Measurements from ENCODE around the gene GLIS1.
"Not testable (repeated sequence)": the region's sequence is repeated elsewhere in the genome, so short reads cannot be mapped to it uniquely, and the experiment has no call there.

The GLIS1 gene

DNA sequence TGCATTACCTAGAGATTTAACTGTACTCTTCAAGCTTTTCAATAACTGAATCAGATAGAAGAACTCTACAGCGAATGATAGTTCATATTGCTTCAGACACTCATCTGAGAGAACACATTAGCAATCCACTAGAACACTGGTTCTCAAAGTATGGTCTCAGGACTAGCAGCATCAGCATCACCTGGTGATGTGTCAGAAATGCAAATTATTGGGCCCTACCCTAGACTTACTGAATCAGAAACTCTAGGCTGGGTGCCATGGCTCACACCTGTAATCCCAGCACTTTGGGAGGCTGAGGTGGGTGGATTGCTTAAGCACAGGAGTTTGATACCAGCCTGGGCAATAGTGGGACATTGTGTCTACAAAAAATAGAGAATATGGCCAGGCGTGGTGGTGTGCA, 24.9 kb upstream of the GLIS1 start:
- H3K27ac ChIP-seq (ENCODE audit: low read depth, low read length), result no peak overlapping the region
- H3K36me3 ChIP-seq (ENCODE audit: insufficient read depth, low read length), result peaks cover 35% of the 10 kb centered on the region
- no peak overlapping the region for H3K4me3 ChIP-seq (ENCODE audit: low read length)
- H3K4me1 ChIP-seq (ENCODE audit: insufficient read depth, low read length), result no peaks in the 10 kb centered on the region
- no peaks in the 10 kb centered on the region for H3K27me3 ChIP-seq (ENCODE audit: insufficient read depth, low read length)
- H3K9ac ChIP-seq (ENCODE audit: low read depth, low read length), result no peak overlapping the region
- WGBS, result 95% methylated on average over 2 of the region's 2 CpGs
- H3K9me3 ChIP-seq (ENCODE audit: insufficient read depth, low read depth, low read length), result no peaks in the 10 kb centered on the region

GRCh38 chr1:53763461-53763860, 24.5 kb upstream of the GLIS1 start:
- no peaks in the 10 kb centered on the region for H3K9me3 ChIP-seq (ENCODE audit: insufficient read depth, low read depth, low read length)
- H3K9ac ChIP-seq (ENCODE audit: low read depth, low read length), result no peak overlapping the region
- H3K27ac ChIP-seq (ENCODE audit: low read depth, low read length), result no peak overlapping the region
- H3K36me3 ChIP-seq (ENCODE audit: insufficient read depth, low read length), result peaks cover 31% of the 10 kb centered on the region
- WGBS, result 94% methylated on average over 4 of the region's 4 CpGs
- H3K4me3 ChIP-seq (ENCODE audit: low read length), result no peak overlapping the region
- H3K27me3 ChIP-seq (ENCODE audit: insufficient read depth, low read length), result no peaks in the 10 kb centered on the region
- no peaks in the 10 kb centered on the region for H3K4me1 ChIP-seq (ENCODE audit: insufficient read depth, low read length)

DNA sequence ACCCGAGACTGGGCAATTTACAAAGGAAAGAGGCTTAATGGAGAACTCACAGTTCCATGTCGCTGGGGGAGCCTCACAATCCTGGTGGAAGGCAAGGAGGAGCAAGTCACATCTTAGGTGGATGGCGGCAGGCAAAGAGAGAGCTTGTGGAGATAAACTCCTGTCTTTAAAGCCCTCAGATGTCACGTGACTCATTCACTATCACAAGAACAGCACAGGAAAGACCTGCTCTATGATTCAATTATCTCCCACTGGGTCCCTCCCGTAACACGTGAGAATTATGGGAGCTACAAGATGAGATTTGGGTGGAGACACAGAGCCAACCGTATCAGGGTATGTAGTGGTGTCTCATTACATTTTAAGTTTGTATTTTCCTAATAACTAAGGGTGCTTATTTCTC, 21.5 kb upstream of the GLIS1 start:
- not testable (repeated sequence) for H3K9me3 ChIP-seq (ENCODE audit: insufficient read depth, low read depth, low read length); H3K36me3 ChIP-seq (ENCODE audit: insufficient read depth, low read length); H3K27ac ChIP-seq (ENCODE audit: low read depth, low read length); H3K4me3 ChIP-seq (ENCODE audit: low read length); H3K27me3 ChIP-seq (ENCODE audit: insufficient read depth, low read length); H3K4me1 ChIP-seq (ENCODE audit: insufficient read depth, low read length); H3K9ac ChIP-seq (ENCODE audit: low read depth, low read length)
- 93% methylated on average over 7 of the region's 7 CpGs for WGBS

DNA sequence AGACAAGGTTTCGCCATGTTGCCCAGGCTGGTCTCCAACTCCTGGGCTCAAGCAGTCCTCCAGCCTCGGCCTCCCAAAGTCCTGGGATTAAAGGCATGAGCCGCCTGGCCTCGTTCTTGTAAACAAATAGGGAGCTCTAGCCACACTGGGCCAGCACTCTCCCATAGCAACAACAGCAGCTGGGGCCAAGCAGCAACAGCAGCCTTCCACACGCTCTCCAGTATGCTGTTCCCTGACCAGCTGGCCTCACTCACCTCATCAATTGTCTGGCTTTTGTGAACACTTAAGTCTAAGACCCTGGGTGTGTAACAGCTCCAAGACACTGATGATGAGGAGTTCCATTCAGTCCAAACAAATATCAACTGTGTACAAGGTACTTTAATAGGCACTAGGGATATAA, 16.9 kb upstream of the GLIS1 start:
- Histone ChIP-seq H3K4me3 (ENCODE audit: low read length) (no peak overlapping the region), H3K4me1 (ENCODE audit: insufficient read depth, low read length) (no peaks in the 10 kb centered on the region), H3K27me3 (ENCODE audit: insufficient read depth, low read length) (no peaks in the 10 kb centered on the region), H3K9ac (ENCODE audit: low read depth, low read length) (no peak overlapping the region), H3K36me3 (ENCODE audit: insufficient read depth, low read length) (no peaks in the 10 kb centered on the region), H3K27ac (ENCODE audit: low read depth, low read length) (no peak overlapping the region), H3K9me3 (ENCODE audit: insufficient read depth, low read depth, low read length) (no peaks in the 10 kb centered on the region)
- 88% methylated on average over 5 of the region's 5 CpGs for WGBS

DNA sequence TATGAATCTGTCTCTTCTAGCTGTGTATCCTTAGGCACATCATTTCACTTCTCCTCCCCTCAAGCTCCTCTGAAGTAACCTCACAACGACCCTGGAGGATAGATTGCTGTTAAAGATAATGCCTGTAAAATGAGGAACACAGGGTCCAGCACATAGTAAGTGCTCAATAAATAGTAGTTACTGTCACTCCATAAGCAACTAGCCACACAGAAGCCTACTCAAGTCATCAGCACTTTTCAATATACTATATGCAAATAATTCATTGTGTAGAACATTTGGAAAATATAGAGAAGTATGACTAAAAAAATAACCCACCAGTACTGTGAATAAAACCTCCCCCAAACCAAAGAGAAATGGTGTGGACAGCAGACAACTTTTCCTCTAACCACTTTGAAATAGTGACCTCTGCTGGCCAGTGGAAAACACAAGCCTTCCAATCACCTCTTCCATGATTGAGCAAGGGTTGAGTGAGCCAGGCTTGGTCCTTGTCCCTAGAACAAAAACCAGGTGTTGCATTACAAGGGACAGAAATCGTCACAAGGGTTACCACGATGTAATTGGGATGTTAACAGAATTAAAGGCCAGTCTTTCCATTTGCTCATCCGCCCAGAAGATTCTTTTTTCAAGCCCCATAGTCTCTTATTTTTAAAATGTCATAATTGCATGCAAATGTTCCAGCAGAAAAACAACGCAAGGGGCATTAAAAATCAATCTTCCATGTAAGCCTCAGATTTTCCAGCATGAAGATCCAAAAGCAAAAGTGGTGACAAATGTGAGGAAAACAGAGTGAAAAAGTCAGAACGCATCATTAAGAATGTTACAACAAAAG, 15.7 kb upstream of the GLIS1 start:
- WGBS, result 47% methylated on average over 6 of the region's 6 CpGs
- Histone ChIP-seq H3K27me3 (ENCODE audit: insufficient read depth, low read length) (no peaks in the 10 kb centered on the region), H3K36me3 (ENCODE audit: insufficient read depth, low read length) (no peaks in the 10 kb centered on the region), H3K4me3 (ENCODE audit: low read length) (no peak overlapping the region), H3K4me1 (ENCODE audit: insufficient read depth, low read length) (no peaks in the 10 kb centered on the region), H3K9ac (ENCODE audit: low read depth, low read length) (no peak overlapping the region), H3K27ac (ENCODE audit: low read depth, low read length) (no peak overlapping the region), H3K9me3 (ENCODE audit: insufficient read depth, low read depth, low read length) (no peaks in the 10 kb centered on the region)

- Histone ChIP-seq H3K27me3 (ENCODE audit: insufficient read depth, low read length) (no peaks in the 10 kb centered on the region), H3K9me3 (ENCODE audit: insufficient read depth, low read depth, low read length) (no peaks in the 10 kb centered on the region), H3K4me1 (ENCODE audit: insufficient read depth, low read length) (no peaks in the 10 kb centered on the region), H3K36me3 (ENCODE audit: insufficient read depth, low read length) (no peaks in the 10 kb centered on the region), H3K4me3 (ENCODE audit: low read length) (no peak overlapping the region), H3K27ac (ENCODE audit: low read depth, low read length) (no peak overlapping the region), H3K9ac (ENCODE audit: low read depth, low read length) (no peak overlapping the region)
- 92% methylated on average over 6 of the region's 6 CpGs for WGBS
Observed at GRCh38 chr1:53752281-53752680, 13.3 kb upstream of the GLIS1 start.

DNA sequence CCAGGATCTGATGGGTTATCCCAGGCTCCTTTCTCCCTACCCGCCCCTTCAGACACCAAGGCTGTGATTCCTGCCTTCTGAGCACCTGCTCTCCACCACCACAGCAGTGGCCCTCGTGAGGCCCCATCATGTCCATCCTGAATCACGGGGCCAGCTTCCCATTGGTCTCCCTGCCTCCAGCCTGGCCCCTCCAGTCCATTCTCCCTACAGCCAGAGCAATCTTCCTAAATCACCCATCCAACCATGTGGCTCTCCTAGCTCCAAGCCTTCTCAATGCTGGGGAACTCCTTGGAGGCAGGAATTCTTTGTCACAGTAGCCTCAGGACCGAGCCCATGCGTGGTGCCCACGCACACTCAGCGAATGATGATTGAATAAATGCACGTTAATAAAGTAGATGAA, 8.9 kb upstream of the GLIS1 start:
- Histone ChIP-seq H3K27ac (ENCODE audit: low read depth, low read length) (no peak overlapping the region), H3K4me3 (ENCODE audit: low read length) (no peak overlapping the region), H3K4me1 (ENCODE audit: insufficient read depth, low read length) (no peaks in the 10 kb centered on the region), H3K36me3 (ENCODE audit: insufficient read depth, low read length) (no peaks in the 10 kb centered on the region), H3K9ac (ENCODE audit: low read depth, low read length) (no peak overlapping the region), H3K9me3 (ENCODE audit: insufficient read depth, low read depth, low read length) (no peaks in the 10 kb centered on the region; the same call in 1 of the 2 replicates), H3K27me3 (ENCODE audit: insufficient read depth, low read length) (no peaks in the 10 kb centered on the region)
- WGBS, result 90% methylated on average over 8 of the region's 8 CpGs

DNA sequence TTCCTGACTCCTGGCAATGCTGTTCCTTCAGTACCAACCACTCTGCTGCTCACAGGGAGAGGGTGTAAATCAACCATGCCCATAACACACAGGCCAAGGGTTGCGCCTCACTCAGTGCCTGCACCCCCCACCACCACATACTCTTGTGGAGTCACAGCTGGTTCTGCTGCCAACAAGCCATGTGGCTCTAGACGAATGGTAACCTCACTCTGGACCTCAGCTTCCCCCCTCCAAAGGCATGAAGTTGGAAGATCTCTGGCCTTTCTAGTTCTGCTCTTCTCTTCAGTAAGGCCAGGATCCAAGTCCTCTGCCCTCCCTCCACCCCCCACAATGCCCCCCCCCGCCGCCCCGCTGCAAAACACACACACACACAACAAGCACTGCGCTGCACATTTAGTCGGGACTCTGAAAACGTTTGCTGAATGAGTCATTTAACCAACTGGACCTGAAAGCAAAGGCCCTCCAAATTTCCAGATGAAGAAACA, 1.7 kb upstream of the GLIS1 start:
- Histone ChIP-seq H3K9me3 (ENCODE audit: insufficient read depth, low read depth, low read length) (no peaks in the 10 kb centered on the region; the same call in 1 of the 2 replicates), H3K27me3 (ENCODE audit: insufficient read depth, low read length) (peaks cover 61% of the 10 kb centered on the region), H3K9ac (ENCODE audit: low read depth, low read length) (no peak overlapping the region), H3K4me1 (ENCODE audit: insufficient read depth, low read length) (no peaks in the 10 kb centered on the region; the same call in 1 of the 2 replicates), H3K36me3 (ENCODE audit: insufficient read depth, low read length) (no peaks in the 10 kb centered on the region), H3K27ac (ENCODE audit: low read depth, low read length) (no peak overlapping the region), H3K4me3 (ENCODE audit: low read length) (no peak overlapping the region)
- 78% methylated on average over 8 of the region's 8 CpGs for WGBS

- H3K4me1 ChIP-seq (ENCODE audit: insufficient read depth, low read length), result peaks cover 4% of the 10 kb centered on the region; the same call in 1 of the 2 replicates
- H3K27ac ChIP-seq (ENCODE audit: low read depth, low read length), result no peak overlapping the region
- WGBS, result 2% methylated on average over 101 of the region's 101 CpGs
- peak overlapping the region; percentile 49 for H3K4me3 ChIP-seq (ENCODE audit: low read length)
- no peak overlapping the region for H3K9ac ChIP-seq (ENCODE audit: low read depth, low read length)
- peaks cover 75% of the 10 kb centered on the region for H3K27me3 ChIP-seq (ENCODE audit: insufficient read depth, low read length)
- H3K36me3 ChIP-seq (ENCODE audit: insufficient read depth, low read length), result no peaks in the 10 kb centered on the region
- no peaks in the 10 kb centered on the region; the same call in 1 of the 2 replicates for H3K9me3 ChIP-seq (ENCODE audit: insufficient read depth, low read depth, low read length)
Observed at GRCh38 chr1:53738205-53739108, 507 bp downstream of the GLIS1 start.

- Histone ChIP-seq H3K27me3 (ENCODE audit: insufficient read depth, low read length) (peaks cover 75% of the 10 kb centered on the region), H3K9ac (ENCODE audit: low read depth, low read length) (no peak overlapping the region), H3K4me1 (ENCODE audit: insufficient read depth, low read length) (peaks cover 4% of the 10 kb centered on the region; the same call in 1 of the 2 replicates), H3K27ac (ENCODE audit: low read depth, low read length) (no peak overlapping the region), H3K9me3 (ENCODE audit: insufficient read depth, low read depth, low read length) (no peaks in the 10 kb centered on the region; the same call in 1 of the 2 replicates), H3K4me3 (ENCODE audit: low read length) (peak overlapping the region; percentile 49), H3K36me3 (ENCODE audit: insufficient read depth, low read length) (no peaks in the 10 kb centered on the region)
- 3% methylated on average over 58 of the region's 58 CpGs for WGBS
Observed at GRCh38 chr1:53737648-53738204, 1.2 kb downstream of the GLIS1 start.

GRCh38 chr1:53736290-53736689, 2.7 kb downstream of the GLIS1 start:
- H3K9me3 ChIP-seq (ENCODE audit: insufficient read depth, low read depth, low read length), result no peaks in the 10 kb centered on the region
- WGBS, result 81% methylated on average over 11 of the region's 11 CpGs
- no peaks in the 10 kb centered on the region for H3K36me3 ChIP-seq (ENCODE audit: insufficient read depth, low read length)
- H3K27me3 ChIP-seq (ENCODE audit: insufficient read depth, low read length), result peaks cover 67% of the 10 kb centered on the region
- H3K9ac ChIP-seq (ENCODE audit: low read depth, low read length), result no peak overlapping the region
- H3K4me1 ChIP-seq (ENCODE audit: insufficient read depth, low read length), result peaks cover 4% of the 10 kb centered on the region; the same call in 1 of the 2 replicates
- H3K27ac ChIP-seq (ENCODE audit: low read depth, low read length), result no peak overlapping the region
- H3K4me3 ChIP-seq (ENCODE audit: low read length), result no peak overlapping the region

Measured in HUES64 (cell line).